NCI-H128 (cell line): ENCODE data around the gene TRAPPC2L.

Experiments
- DNase-seq: peaks from one replicate; lab custom pipeline; 2025; ENCODE audit not compliant: unreplicated experiment; lab: John Stamatoyannopoulos, UW

Gene TRAPPC2L

DNA sequence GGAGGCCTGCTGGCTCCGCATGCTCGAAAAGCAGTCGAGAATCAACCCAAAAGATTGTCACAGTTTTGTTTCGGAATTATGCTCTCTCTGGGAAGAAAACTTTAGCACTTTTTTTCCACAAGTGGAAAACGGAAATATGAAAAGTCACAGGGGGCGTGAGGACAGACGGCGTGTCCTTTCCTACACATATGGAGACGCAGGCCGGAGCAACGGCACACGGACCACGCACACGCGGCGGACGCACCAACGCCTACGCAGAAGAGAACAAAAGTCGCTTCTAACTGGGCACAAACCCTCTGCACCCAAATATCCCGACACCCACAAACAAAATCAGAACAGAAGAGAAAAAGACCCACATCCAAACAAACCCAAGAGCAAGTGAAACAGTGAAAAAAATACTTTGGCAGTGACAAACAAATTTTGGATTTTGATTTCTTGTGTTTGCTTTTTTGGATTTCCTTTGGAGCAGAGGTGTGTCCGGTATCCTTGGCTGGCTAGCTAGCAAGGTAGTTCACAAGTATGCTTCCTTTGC, 18.8 kb downstream of the TRAPPC2L start:
- DNase-seq, result no peak

DNA sequence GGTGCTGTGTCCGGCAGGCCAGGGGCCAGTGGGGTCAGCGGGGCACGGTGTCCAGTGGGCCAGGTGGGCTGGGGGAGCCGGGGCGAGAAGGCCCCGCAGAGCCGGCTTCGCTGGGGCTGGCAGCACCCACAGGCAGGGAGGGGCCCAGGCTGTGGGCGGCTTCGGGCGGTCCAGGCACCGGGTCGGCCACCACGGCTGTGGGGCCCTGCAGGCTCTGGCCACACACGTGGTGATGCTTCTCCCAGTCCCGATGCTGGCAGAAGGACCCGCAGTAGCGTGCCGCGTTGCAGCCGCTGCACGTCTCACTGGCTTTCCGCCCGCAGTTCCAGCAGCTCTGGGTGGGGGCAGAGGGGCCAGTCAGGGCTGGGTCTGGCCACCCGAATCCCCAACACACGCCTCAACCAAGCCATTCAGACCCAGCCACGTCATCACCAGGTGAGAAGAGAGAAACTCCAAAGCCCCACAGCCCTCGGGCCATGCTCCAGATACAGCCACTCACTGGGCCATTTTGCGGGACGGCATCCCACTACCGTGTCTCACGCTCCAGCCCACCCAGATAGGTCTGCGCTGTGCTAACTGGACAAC, 20.1 kb downstream of the TRAPPC2L start:
- no peak for DNase-seq

DNA sequence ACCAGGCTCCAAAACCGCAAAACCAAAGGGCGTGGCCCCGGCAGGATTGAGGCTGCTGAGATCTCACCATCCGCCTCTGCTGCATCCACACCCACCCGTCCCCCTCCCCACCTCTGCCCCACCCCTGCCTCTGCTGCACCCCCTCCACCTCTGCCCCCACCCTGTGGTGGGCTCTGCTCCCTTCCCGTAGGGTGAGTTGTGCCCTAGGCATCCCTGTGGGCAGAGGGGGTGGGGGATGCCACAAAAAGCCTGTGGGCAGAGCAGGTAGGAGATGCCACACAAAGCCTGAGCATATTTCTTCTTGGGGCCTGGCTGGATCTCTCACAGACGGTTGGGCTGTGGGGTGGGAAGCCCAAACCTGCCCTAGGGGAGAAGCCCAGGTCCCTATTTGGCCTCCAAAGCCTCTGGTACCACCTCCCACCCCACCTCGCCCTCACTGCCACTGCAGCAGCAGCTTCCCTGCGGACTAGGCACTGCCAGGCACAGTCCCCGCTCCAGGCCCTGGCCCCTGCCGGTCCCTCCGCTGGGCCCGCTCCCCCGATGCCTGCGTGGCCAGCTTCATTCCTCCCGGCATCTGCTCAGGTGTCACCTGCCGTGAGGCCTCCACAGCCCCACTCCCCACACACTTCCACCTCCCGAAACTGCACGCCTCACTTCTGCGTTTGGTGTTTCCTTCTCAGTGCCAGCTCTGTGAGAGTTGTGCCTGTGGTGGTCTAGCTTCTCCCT, 20.8 kb downstream of the TRAPPC2L start:
- no peak for DNase-seq

DNA sequence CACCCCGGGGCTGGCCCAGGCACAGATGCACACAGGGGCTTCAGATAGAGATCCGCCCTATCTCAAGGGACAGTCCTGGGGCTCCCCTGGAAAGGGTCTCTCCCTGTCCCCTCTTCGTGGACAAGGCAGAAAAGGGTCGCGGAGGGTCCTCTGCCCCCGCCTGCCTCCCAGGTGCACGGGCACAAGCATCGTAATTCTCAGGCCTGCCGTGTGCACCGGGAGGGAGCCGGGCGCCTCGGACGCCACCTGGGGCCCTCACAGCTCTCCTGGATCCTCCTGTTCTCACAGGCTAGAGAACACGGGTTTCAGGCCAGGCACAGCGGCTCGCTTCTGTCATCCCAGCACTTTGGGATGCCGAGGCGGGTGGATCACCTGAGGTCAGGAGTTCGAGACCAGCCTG, 21.4 kb downstream of the TRAPPC2L start:
- no peak for DNase-seq

DNA sequence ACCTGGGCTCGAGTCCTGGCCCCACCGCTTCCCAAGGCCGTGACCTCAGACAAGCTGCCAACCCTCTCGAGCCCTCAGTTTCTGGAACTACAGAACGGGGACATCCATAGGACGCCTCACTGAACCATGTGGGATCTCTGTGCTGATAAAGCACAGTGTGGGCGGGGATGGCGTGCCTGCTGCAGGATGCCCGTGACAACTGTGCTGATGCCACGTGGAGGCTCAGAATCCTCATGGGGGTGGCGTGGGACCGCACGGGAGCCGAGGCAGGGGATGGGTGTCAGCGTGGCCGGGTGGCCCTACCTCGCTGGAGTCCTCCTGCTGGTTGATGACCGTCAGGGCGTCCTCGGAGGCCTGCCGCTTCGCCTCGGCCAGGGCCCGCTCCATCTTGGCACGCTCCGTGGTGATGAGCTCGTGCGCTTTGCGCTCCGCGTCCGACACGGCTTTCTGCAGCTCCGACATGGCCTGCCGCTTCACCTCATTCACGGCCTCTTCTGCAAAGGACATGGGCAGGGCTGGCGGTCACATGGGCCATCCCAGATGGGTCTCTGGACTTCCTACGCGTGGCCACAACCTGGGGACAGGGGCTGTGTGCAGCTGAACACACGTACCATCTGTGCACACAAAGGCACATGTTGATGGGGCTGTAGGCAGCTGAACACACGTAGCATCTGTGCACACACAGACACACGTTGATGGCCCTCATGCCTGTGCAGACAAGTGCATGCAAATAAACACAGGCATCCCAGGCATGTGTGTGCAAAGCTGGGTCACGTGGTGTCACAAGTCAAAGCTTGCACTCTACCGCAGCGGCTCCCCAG, 22.2 kb downstream of the TRAPPC2L start:
- DNase-seq, result no peak

DNA sequence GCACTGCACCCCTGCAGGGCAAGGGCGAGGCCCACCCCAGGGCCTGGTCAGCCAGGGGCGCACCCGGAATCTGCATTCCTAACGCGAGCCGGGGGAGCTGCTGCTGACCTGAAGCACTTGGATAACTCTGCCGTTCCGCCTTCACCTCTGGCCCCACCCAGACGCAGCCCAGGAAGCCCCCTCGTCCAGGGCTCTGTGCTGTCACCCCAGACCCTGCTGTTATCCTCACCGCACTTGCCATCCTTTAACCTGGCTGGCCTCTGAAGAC, 22.8 kb downstream of the TRAPPC2L start:
- DNase-seq, result no peak

DNA sequence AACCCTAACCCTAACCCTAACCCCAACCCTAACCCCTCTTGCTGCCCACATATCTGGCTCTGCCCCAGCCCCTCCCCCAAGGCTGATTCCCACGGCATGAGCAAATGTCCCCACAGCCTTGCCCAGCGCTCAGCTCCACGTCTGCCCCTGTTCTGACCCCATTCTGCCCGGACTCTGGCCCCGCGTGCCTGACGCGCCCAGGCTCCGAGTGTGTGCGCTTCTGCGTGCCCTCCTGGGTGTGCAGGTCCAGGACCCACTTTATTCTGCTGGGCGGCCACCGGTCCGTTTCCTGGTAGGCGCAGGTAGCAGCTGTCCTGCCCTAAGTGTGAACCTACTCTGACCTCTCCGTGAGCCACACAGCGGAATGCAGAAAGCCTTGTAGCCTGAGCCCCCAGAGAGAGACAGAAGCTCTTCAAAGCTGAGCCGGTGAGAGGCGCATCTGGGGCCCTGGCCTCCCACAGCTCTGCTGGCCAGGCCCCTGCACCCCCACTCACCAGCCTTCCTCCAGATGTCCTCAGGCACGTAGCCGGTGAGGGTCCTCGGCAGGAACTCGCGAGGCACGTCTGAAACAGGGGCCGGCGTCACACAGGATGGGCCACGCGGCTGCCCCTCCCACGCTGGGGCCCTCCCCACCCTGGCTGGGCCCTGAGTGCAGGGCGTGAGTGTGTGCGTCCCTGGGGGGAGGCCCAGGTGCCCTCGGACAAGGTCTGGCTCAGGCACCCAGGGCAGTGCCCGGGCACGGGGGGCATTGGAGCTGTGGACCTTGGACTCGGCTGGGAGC, 23.5 kb downstream of the TRAPPC2L start:
- DNase-seq, result no peak

DNA sequence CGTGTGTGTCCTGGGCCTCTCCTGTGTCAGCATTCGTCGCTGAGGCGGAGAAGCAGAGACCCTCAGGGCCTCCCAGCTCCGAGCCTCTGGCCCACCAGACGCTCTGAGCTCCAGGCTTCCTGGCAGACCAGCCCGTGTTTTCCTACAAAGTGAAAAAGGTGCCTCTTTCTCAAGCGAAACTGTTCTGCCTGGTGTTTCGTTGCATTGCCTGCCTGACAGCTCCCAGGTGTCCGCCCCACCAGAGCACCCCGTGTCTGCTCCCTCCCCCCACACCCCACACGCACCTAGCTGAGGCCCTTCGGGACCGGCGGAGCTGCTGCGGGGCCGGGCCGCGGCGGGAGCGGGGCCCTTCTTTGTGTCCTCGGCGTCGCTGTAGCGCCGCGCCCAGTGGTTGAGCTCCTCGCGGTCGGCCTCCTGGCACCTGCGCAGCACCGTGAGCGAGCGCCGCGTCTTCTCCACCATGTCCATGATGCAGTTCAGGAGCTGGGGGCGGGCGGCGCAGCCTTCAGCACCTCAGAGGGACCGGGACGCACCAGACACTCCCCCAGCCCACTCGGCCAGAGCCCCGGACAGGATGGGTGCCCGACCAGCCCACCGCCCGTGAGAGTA, 24.2 kb downstream of the TRAPPC2L start:
- DNase-seq, result no peak

DNA sequence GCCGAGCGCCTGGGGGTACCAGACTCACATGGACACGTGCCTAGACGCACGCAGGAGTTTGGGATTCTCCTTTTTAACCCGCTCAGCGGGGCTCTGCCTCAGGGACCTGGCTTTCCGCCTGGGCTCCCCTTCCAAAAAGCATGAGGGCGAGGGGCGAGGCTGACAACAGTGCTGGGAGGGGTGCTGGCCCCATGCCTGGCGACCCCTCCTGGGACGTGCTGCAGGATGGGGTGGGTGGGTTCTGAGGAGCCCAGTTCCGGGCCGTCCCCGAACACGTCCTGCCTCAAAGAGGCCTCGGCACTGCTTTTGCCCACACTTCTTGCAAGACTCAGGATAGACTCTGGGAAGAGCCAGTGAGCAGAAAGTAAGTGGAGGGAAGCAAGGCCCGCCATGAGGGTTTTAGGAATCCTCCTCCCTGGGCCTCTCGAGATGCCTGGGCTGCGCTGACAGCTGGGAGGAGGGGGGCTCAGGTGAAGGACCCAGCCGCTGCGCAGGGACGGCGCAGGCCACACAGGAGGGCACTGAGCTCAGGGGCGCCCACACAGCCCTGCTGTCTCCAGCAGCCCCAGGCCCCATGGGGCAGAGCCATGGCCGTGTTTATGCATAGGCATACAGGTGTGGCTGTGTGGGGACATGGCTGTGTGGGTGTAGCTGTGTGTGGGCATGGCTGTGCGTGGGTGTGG, 24.9 kb downstream of the TRAPPC2L start:
- DNase-seq, result no peak

DNA sequence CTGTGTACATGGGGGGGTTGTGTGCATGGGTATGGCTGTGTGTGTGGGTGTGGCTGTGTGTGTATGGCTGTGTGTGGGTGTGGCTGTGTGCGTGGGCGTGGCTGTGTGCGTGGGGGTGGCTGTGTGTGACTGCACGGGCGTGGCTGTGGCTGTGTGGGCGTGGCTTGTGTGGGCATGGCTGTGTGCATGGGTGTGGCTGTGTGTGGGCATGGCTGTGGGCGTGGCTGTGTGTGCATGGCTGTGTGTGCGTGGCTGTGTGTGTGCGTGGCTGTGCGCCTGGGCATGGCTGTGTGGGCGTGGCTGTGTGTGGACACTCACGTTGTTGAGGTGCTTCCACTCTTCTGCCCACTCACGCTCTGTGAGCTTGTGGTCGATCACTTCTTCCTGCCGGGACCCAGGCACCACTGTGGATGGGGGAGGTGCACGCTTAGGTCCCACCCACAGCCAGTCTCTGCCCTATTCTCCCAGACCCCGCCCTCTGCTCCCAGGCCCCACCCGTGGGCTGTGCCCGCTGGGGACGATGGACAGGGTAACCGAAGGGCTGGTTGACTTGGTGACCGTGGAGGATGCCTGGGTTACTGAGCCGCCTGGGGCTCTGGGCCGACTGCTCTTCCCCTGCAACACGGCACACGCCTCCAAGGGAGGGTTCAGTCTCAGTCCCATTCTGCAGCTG, 25.6 kb downstream of the TRAPPC2L start:
- DNase-seq, result no peak

DNA sequence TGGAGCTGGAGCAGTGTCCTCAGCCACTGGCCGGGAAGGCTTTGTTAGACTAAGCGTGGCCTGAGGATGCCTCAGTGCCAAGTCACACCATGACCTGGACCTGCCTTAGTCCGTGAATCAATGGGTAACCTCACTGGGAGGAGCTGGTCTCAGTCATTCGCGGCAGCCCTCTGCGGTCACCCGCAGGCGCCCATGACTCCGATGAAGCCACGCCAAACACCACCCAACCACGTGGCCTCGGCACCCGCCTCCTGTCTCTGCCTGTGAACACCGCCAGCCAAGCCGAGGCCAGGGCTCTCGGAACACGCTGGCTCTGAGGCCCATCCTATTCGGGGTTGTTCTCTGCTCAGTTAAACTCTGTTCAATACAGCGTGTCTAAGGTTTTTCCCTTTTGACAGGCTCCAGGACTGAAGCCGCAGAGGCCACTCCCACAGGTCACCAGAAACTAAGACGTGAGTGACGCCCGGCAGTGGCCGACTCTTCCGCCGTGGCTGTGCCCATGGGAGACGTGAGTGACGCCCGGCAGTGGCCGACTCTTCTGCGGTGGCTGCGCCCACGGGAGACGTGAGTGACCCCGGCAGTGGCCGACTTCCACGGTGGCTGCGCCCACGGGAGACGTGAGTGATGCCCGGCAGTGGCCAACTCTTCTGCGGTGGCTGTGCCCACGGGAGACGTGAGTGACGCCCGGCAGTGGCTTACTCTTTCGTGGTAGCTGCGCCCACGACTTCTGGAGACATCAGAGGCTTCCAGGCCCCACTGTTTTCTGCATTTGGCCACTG, 26.4 kb downstream of the TRAPPC2L start:
- no peak for DNase-seq

DNA sequence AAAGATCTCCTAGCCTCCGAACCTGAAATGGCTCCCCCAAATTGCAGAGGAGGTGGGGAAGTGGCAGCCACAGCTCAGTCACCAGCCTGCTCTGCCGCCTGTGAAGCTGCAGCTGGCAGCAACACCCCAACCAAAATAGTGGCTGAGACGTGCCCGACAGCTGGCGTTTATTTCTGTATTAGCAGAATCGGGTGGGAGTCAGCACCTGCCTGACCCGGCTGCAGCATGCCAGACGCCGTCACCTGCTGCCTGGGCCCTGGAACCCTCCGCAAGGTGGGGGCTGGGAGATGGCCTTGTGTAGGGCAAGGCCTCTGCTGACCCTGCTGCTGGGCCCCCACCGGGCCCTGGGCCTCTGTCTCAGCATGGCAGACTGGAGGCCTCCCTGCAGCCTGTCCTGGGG, 27.0 kb downstream of the TRAPPC2L start:
- no peak for DNase-seq

DNA sequence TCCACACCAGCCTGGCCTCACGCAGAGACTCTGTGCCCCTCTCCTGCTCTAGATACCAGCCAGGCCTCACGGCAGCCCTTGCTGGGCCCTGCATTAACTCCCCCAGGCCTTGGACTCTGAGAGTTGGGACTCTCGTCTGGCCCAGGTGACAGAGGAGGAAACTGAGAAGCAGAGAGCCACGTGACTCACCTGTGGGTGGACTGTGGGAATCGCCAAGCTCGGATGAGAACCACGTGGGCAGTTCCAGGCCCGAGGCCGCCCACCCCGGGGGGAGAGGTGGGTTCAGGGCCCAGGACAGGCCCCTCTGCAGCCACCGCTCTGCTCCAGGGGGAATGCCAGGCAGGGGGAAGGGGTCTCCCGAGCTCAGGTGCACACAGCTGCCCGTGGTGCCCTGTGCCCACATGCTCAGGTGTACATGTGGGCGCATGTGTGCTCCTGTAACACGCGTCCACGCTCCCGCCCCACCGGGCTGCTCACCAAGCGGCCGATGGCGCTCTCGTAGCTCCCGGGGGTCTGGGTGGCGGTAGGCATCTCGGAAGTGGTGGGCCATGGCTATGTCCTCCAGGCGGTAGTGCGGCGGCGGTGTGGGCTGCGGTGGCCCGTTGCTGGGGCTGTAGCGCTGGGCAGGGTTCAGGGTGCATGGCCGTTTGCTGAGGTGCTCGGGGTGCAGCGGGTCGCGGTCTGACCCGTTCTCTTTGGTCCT, 27.8 kb downstream of the TRAPPC2L start:
- DNase-seq, result no peak

DNA sequence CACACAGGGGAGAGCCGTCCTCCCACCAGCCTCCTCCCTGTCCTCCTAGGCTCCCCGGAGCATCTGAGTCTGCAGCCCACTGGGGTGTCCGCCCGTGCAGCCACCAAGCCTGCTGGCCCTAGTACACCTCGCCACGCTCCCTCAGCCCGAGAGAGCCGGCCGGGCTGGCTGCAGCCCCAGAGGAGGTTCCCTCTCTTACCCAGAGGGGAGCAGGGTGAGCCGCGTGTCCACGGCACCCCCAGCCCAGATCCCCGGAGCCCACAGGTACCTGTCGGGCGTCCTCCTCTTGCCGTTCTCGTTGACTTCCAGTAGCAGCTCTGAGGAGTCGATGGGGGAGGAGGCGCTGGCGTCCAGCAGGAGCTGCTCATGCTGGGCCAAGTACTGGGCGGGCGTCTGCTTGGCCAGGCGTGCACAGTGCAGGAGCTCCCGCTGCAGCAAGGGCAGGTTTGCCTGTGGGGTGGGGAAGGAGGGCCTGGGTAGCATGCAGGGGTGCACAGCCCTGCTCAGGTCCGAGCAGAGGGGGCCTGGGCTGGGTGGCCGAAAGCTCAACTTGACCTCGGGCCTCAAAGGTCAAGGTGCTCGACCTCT, 28.9 kb downstream of the TRAPPC2L start:
- no peak for DNase-seq

DNA sequence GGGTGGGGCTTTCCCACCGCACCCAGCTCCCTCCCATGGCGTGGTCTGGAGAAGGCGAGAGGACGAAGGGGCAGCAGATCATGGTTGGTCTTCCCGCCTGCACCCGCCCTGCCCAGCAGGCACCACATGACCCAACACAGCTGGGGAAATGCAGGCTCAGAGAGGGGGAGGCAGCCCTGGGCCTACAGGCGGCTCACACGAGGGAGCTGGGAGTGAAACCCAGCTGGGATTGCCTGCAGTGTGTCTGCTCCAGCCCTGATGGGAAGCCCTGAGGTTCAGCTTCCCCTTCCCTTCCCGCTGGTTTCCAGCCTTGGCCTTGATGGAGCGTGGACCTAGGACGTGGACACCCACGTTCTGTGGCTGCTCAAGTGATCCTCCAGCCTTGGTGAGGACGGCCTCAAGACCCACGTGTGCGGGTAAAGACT, 29.5 kb downstream of the TRAPPC2L start:
- DNase-seq, result no peak

DNA sequence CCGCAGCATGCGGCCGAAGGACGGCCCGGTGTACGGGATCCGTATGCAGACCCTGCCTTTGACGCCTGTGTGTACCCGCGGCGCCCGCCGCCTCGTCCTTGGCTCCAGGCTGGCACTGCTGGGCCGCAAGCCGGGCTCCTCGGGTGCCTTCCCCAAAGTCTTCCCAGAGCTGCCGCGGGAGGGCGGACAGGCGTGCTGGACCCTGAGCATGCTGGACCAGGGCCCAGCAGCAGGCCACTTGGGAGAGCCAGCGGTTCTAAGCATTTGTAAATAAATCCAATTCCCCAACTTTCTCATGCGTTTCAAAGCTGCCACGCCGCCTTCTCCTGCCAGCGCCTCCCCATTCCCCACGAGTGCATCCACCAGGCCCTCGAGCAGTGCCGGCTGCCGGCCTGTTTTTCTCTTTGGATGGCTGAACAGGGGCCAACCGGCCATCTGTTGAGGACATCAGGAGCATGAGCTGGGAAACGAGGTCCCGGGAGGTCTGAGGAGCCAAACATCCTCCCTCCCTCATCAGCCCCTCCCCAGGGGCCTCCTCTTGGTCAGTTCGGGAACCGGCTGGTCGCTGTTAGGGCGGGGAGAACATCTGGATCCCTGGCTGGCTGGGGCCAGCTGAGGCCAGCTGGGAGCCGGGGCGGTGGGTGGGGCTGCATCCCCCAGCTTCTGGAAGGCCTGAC, 30.1 kb downstream of the TRAPPC2L start:
- no peak for DNase-seq

DNA sequence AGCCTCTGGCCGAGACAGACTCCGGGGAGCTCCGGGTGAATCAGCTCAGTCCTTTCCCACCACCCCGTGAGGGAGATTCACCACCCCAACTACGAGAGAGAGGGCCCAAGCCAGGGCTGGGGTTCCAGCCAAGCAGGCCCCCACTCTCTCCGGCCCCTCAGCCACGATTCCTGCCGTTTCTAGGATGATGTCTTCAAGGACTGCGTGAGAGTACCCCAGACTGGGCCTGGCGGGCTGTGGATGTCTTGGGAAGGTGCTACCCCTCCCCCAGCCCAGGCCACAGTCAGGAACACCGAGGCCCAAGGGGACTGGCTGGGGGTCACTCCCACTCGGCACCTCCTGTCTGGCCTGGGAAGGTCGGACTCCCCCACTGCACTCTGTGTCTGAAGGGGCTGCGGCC, 31.1 kb downstream of the TRAPPC2L start:
- DNase-seq, result no peak
